HG02943 (cell line): ENCODE data around the gene P2RY6.

Source experiments
- ATAC-seq: cut with Tn5 transposase; IDR thresholded peaks from one replicate; pipeline ENCODE4 v1.9.1; 2021; ENCODE audit warnings: mild to moderate bottlenecking, low read depth, moderate library complexity; ENCODE audit not compliant: unreplicated experiment

Gene P2RY6

GRCh38 chr11:73327812-73328364 lies 55.8 kb downstream of the P2RY6 start:
- ATAC-seq = no peak

DNA sequence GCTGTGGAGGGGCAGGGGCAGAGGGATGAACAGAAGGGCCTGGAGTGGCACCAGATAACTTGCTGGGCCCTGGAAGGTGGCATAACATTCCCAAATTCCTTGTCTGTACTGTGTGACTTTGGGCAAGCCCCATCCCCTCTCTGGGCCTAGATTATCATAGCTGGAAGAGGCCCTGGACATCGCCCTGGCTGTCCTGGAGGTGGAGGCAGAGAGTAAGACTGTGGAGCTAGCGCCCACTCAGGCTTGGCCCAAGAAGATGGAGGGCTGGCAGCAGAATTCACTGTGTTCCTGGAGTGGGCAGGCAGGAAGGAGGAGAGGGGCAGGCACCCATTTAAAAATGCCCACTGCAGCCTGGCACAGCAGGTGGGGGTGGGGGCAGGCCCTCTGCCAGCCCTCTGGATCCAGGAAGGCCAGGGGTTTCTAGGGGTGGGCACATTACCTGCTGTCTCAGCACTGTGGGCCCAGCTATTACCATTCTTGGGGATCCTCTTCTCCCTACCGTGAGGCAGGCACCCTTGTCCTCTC lies 58.5 kb downstream of the P2RY6 start:
- no peak for ATAC-seq

DNA sequence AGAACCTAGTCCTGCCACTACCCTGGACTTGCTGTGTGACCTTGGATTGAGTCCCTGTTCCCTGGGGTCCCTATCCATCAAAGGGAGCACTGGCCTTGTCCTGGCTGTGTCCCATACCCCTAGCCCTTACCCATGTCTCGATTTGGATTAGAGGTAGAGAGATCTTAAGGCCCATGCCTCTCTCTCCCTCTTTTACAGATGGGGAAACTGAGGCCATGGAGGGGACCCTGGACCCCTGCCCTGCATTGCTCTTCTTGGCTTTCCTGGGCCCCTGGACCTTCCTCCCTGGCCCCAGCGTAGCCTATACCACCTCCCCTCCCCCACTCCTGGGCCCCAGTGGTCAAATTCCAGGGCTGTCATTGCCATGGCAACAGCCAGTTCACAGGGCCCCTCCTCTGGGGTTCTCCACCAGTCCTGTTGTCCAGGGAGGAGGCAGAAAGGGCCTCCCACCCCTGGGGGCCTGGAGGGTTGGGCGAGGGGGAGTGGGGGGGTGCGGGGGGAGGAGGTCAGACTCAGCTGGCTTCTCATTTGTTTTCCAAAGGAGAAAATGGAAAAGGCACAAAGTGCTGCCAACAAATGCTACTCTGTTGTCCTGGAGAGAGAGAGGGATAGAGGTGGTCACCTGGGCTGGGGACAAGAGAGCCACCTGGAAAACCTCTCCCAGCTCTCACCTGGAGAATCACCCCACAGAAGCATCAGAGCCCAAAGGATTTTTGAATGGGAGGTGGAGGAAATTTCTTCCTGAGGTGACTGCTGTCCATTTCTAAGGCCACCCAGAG lies 59.2 kb downstream of the P2RY6 start:
- ATAC-seq = no peak

GRCh38 chr11:73333173-73333572 lies 61.0 kb downstream of the P2RY6 start:
- ATAC-seq = no peak

DNA sequence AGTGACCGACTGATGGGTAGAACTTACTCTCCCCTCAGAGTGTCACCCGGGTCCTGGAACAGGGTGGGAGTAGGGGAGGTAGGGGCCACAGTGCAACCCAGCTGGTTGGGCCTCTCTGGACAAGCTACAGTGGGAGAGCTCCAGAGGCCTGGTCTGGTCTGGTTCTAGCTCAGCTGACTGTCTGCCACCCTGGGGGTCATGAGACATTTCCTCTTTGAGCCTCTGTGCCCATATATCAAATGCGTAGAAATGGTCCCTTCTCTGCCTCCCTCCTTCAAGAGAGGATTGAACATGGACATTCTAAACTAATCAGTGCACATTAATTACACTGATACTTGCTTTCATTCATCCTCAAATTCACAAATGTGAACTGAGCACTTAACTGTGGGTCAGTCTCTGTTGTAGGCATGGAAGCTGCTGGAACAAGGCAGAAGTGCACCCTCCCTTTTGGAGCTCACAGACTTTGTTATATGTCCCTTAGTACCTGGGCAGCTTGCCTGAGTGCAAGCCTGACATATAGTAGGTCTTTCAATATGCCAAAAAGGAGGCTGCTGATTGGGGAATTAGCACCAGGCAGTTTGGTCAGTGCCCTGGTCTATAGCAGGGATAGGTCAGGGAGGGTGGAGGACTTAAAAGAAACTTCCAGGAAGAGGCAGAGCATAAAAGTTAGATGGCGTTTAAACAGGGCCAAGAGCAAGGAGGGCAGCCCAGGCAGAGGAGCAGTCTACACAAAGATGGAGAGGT lies 61.7 kb downstream of the P2RY6 start:
- ATAC-seq = no peak

GRCh38 chr11:73334384-73335203 lies 62.5 kb downstream of the P2RY6 start:
- ATAC-seq = no peak

GRCh38 chr11:73335204-73335923 lies 63.2 kb downstream of the P2RY6 start:
- no peak for ATAC-seq

DNA sequence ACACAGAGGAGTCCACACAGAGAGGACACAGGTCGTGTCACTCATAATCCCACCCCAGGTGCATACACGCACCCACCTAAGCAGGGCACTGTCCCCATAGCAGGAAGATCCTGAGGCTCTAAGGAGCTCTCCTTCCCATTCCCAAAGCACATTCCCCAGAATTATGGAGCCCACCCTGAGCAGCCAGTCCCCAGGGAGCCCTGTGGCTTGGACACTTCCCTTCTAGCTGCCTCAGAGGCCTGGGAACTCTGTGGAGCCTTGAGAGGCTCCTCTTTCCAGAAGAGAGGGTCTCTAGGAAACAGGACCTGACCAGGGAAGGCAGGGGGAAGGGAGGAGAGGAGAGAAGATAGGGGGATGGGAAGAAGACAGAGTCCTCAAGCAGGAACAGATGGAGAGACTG lies 65.7 kb downstream of the P2RY6 start:
- no peak for ATAC-seq

DNA sequence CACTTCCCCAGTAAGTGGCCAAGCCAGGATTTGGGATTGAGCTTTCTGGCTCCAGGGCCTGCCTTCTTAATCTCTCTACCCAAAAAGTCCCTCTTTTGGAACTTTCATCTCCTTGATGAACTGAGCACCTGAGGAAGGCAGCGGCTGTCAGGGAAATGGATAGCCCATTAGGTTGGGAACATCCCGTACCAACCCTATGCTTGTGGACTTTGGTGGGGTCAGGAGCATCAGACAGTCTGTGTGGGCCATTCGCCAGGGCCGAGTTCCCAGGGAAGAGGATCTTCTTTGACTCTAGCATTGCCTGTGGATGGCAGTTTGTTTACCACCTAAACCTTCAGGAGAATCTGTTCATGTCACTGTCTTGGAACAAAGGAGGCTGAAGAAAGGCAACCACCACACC lies 66.1 kb downstream of the P2RY6 start:
- ATAC-seq = no peak

DNA sequence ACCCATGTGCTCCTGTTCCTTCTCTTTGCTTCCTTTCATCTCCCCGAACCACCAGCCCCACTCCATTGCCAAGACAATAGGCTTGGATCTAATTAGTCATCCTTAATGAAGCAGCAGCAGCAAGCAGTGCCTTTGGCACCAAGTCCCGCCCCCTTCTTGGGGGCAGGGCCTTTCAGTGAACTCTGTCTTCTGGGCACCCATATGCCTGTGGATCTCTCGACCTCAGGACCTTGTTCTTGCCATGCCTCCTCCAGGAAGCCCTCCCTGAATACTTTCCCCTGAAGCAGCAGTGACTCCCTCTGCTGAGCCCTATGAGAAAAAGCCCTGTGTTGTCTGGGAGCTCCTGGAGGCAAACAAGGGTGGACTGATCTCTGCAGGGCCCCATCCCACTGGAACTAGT lies 68.0 kb downstream of the P2RY6 start:
- no peak for ATAC-seq

- no peak for ATAC-seq
Observed at GRCh38 chr11:73342633-73343032, 70.5 kb downstream of the P2RY6 start.

GRCh38 chr11:73343076-73343873 lies 71.1 kb downstream of the P2RY6 start:
- ATAC-seq = no peak

- ATAC-seq = no peak
Observed at GRCh38 chr11:73344191-73344607, 72.1 kb downstream of the P2RY6 start.

- ATAC-seq = no peak
Observed at GRCh38 chr11:73345481-73346160, 73.5 kb downstream of the P2RY6 start.

GRCh38 chr11:73346186-73346935 lies 74.2 kb downstream of the P2RY6 start:
- ATAC-seq = no peak

- ATAC-seq = no peak
Observed at GRCh38 chr11:73347067-73347466, 74.9 kb downstream of the P2RY6 start.
